HG02970 (cell line): ENCODE data around the gene DOCK2.

Experiments used
- ATAC-seq: cut with Tn5 transposase; IDR thresholded peaks from one replicate; pipeline ENCODE4 v1.9.1; 2021; ENCODE audit warnings: mild to moderate bottlenecking, moderate library complexity, moderate number of reproducible peaks; ENCODE audit not compliant: unreplicated experiment, low FRiP score

The DOCK2 gene

GRCh38 chr5:169880012-169880663 lies 243.1 kb downstream of the DOCK2 start:
- no peak for ATAC-seq

- ATAC-seq, result no peak
Observed at GRCh38 chr5:169880785-169881184, 243.7 kb downstream of the DOCK2 start.

- no peak for ATAC-seq
Observed at GRCh38 chr5:169881702-169882303, 244.7 kb downstream of the DOCK2 start.

GRCh38 chr5:169886033-169886432 lies 249.0 kb downstream of the DOCK2 start:
- ATAC-seq, result no peak

- no peak for ATAC-seq
Observed at GRCh38 chr5:169886677-169887076, 249.6 kb downstream of the DOCK2 start.

GRCh38 chr5:169889572-169889971 lies 252.5 kb downstream of the DOCK2 start:
- ATAC-seq, result no peak

- no peak for ATAC-seq
Observed at GRCh38 chr5:169893010-169893409, 255.9 kb downstream of the DOCK2 start.

- no peak for ATAC-seq
Observed at GRCh38 chr5:169893571-169893970, 256.5 kb downstream of the DOCK2 start.

- ATAC-seq, result no peak
Observed at GRCh38 chr5:169895926-169896325, 258.9 kb downstream of the DOCK2 start.

GRCh38 chr5:169897481-169897880 lies 260.4 kb downstream of the DOCK2 start:
- no peak for ATAC-seq

- ATAC-seq, result no peak
Observed at GRCh38 chr5:169901896-169902295, 264.8 kb downstream of the DOCK2 start.

GRCh38 chr5:169904059-169904458 lies 267.0 kb downstream of the DOCK2 start:
- no peak for ATAC-seq

- ATAC-seq, result no peak
Observed at GRCh38 chr5:169904508-169904907, 267.4 kb downstream of the DOCK2 start.

GRCh38 chr5:169905017-169905416 lies 267.9 kb downstream of the DOCK2 start:
- no peak for ATAC-seq

- no peak for ATAC-seq
Observed at GRCh38 chr5:169906745-169907649, 269.9 kb downstream of the DOCK2 start.

- no peak for ATAC-seq
Observed at GRCh38 chr5:169908864-169909263, 271.8 kb downstream of the DOCK2 start.

- ATAC-seq, result no peak
Observed at GRCh38 chr5:169909945-169910344, 272.9 kb downstream of the DOCK2 start.

GRCh38 chr5:169910393-169910792 lies 273.3 kb downstream of the DOCK2 start:
- ATAC-seq, result no peak

GRCh38 chr5:169911448-169912212 lies 274.6 kb downstream of the DOCK2 start:
- no peak for ATAC-seq

GRCh38 chr5:169913479-169913878 lies 276.4 kb downstream of the DOCK2 start:
- no peak for ATAC-seq

GRCh38 chr5:169914766-169915165 lies 277.7 kb downstream of the DOCK2 start:
- no peak for ATAC-seq
